Prostate gland (tissue), 2 donors: ENCODE data around the gene ATP5PD. TPM values are rescaled to one million over a fixed set of nuclear protein-coding genes. Genes with fewer than 3 reads are reported as not detected.

Experiments
- DNase-seq: peaks from one replicate; pipeline ENCODE4 v3.0.0-alpha.2; 2019; ENCODE audit warnings: low spot score
- H3K27ac ChIP-seq, 2 donors: fragments of 200-600 bp; sonication (generic); 2 replicates each; pipeline ENCODE4 v1.5.1; 2017 to 2019
- H3K27me3 ChIP-seq: fragments of 200-600 bp; sonication (generic); replicated peaks from 2 replicates; pipeline ENCODE4 v1.5.1; 2019; ENCODE audit not compliant: insufficient read depth
- H3K36me3 ChIP-seq, 2 donors: fragments of 200-600 bp; sonication (generic); 1 replicate in 1 of 2; 2 replicates in 1 of 2; pipeline versions ENCODE4 v1.5.1 to v1.8.1; 2017 to 2019
- H3K4me1 ChIP-seq: fragments of 200-600 bp; sonication (generic); replicated peaks from 2 replicates; pipeline ENCODE4 v1.5.1; 2019
- H3K4me3 ChIP-seq, 2 donors: fragments of 200-600 bp; sonication (generic); 2 replicates each; pipeline ENCODE4 v1.5.1; 2017 to 2019
- H3K9me3 ChIP-seq: fragments of 200-600 bp; sonication (generic); 2 replicates; pipeline ENCODE4 v1.5.1; 2017
- CTCF ChIP-seq, 4 experiments: fragments of 200-600 bp in 2 of 4; fragments of 450-650 bp in 2 of 4; sonication (generic) in 2 of 4; IDR thresholded peaks; 1 replicate in 3 of 4; 2 replicates in 1 of 4; pipeline ENCODE4 v1.5.1; 2016 to 2019; ENCODE audit warnings: antibody characterized with exemption in 4 of 4, mild to moderate bottlenecking in 2 of 4, moderate library complexity in 2 of 4
- POLR2A ChIP-seq: fragments of 450-650 bp; IDR thresholded peaks from one replicate; pipeline ENCODE4 v1.6.1; 2016; ENCODE audit warnings: antibody characterized with exemption, mild to moderate bottlenecking
- POLR2AphosphoS5 ChIP-seq: sonication (generic); formaldehyde crosslinking; IDR thresholded peaks from one replicate; pipeline ENCODE4 v1.6.1; 2017; ENCODE audit warnings: antibody characterized with exemption
- WGBS: methylation state at CpG from one replicate; pipeline ENCODE4 v1.1.5; 2018; 5-methylcytosine and 5-hydroxymethylcytosine counted together
- intact Hi-C: fragments of 100-400 bp; cut with DNase I; formaldehyde crosslinking; loops from one replicate; pipeline ENCODE4 v1.14.2; 2022
- total RNA-seq, 2 donors: library from RNA; depleted of rRNA; stranded (reverse); fragments of >200 nt; gene quantifications; one replicate each; pipeline ENCODE4 v1.1.0, GENCODE V29; 2016

The ATP5PD gene
- total RNA-seq, 2 donors from 2014 or later, result 116 to 201 TPM

DNA sequence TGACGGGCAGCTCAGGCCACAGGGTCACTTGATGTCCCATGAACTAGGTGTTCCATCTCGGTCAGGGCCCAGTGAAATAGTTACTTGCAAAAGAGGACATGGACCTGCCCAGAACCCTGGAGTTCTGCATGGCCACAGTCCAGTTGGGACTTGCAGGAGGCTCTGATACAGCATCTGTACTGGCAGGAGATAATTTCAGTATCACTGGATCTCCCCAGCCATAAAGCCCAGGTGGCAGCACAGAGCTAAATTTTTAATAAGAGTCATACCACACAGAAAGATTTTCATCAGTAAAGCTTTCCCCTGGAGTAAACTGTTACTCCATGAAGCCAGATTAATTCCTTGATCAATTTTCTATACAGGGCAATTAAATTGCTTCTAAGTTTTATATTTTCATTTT, 23.0 kb upstream of the ATP5PD start:
- H3K9me3 ChIP-seq, result no peaks in the 10 kb centered on the region
- whole genome bisulfite sequencing, result 83% methylated on average over 2 of the region's 2 CpGs
- no peak for TF ChIP-seq POLR2AphosphoS5
- TF ChIP-seq CTCF (IDR thresholded peaks at IDR 0.05), result peak in 2 of 4 experiments; percentile 39 to 59
- H3K4me3 ChIP-seq, result no peak overlapping the region
- H3K27me3 ChIP-seq, result no peaks in the 10 kb centered on the region
- no peaks in the 10 kb centered on the region for H3K4me1 ChIP-seq
- no peak overlapping the region for H3K27ac ChIP-seq
- intact Hi-C loops, result loop anchor here (5.0 kb wide), 1 partner anchor 43 kb away; no protein-coding TSS in a partner anchor
- no peaks in the 10 kb centered on the region for H3K36me3 ChIP-seq
- peak; percentile 31 for DNase-seq

GRCh38 chr17:75068750-75069149, 22.0 kb upstream of the ATP5PD start:
- no peak for TF ChIP-seq CTCF (IDR thresholded peaks at IDR 0.05)
- TF ChIP-seq POLR2A, result no peak
- TF ChIP-seq POLR2AphosphoS5, result no peak
- intact Hi-C loops, result no loop called here
- DNase-seq, result no peak
- Histone ChIP-seq H3K27me3 (no peaks in the 10 kb centered on the region), H3K9me3 (no peaks in the 10 kb centered on the region), H3K27ac (no peak overlapping the region), H3K4me3 (no peak overlapping the region), H3K4me1 (no peaks in the 10 kb centered on the region), H3K36me3 (peaks cover 0 to 3% of the 10 kb centered on the region in 2 donors)
- 81% methylated on average over 8 of the region's 8 CpGs for WGBS

DNA sequence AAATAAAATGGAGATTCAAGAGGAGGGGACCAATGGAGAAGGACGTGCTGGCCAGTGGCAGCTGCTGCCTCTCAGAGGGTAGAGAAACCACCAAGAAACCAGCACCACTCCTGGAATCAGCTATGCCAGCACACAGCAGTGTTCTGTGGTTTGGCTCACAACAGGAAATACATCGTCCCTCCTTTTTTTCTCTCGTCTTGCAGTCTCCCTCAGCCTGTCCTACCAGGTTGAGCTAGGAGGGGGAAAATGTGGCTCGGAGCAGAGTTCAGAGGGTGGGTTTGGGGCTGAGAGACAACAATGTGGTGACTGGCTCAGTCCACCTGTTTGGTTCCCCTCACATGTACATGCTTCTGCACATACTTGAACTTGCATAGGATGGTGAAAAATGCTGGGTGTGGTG, 21.1 kb upstream of the ATP5PD start:
- Histone ChIP-seq H3K27me3 (no peaks in the 10 kb centered on the region), H3K4me1 (no peaks in the 10 kb centered on the region), H3K27ac (no peak overlapping the region), H3K36me3 (peaks cover 6 to 11% of the 10 kb centered on the region in 2 donors), H3K9me3 (no peaks in the 10 kb centered on the region), H3K4me3 (no peak overlapping the region)
- 51% methylated on average over 4 of the region's 4 CpGs for WGBS
- TF ChIP-seq POLR2AphosphoS5 (no peak), POLR2A (no peak), CTCF (IDR thresholded peaks at IDR 0.05) (no peak)
- intact Hi-C loops, result no loop called here
- DNase-seq, result no peak

- no peak overlapping the region for H3K4me3 ChIP-seq
- intact Hi-C loops, result no loop called here
- no peak for DNase-seq
- TF ChIP-seq POLR2A (no peak), CTCF (IDR thresholded peaks at IDR 0.05) (no peak), POLR2AphosphoS5 (no peak)
- 73% methylated on average over 6 of the region's 6 CpGs for WGBS
- peaks cover 6 to 15% of the 10 kb centered on the region in 2 donors for H3K36me3 ChIP-seq
- no peak overlapping the region for H3K27ac ChIP-seq
- no peaks in the 10 kb centered on the region for H3K4me1 ChIP-seq
- no peaks in the 10 kb centered on the region for H3K27me3 ChIP-seq
- H3K9me3 ChIP-seq, result no peaks in the 10 kb centered on the region
These were observed 18.9 kb upstream of the ATP5PD start for GRCh38 chr17:75065562-75066151.

DNA sequence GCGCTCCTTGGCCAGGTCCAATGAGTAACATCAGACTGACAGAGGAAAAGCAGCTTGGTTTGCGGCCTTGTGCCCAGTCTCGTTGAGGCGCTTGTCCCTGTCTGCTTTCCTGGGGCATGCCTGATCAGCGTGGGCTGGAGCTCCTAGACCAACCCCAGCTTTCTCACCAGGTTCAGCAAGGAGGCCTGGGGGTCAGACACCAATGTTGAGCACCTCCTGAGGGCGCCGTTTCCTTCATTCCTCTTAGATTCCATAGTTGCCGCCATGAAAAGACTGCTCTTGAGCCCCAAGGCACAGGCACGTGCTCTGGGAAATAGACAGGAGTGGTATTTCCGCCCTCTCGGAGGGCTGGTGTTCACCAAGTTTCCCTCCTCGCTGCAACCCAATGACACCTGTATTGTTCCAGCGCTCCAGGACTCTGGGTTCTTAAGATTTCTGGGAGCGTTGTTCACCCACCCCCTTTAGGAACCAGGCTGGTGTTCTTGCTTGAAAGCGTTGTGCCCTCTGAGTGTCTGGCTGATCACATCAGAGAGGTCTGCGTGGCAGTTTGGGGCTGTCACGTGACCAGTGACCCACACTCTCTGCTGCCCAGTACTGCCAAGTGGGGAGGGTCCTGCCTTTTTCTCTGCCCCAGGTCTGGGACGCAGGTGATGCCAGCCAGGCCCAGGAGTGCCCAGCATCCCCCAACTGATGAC, 18.2 kb upstream of the ATP5PD start:
- intact Hi-C loops, result no loop called here
- no peak for TF ChIP-seq CTCF (IDR thresholded peaks at IDR 0.05)
- no peak for TF ChIP-seq POLR2A
- no peak for TF ChIP-seq POLR2AphosphoS5
- WGBS, result 88% methylated on average over 18 of the region's 18 CpGs
- Histone ChIP-seq H3K27me3 (no peaks in the 10 kb centered on the region), H3K4me3 (no peak overlapping the region), H3K36me3 (peaks cover 6 to 15% of the 10 kb centered on the region in 2 donors), H3K27ac (no peak overlapping the region), H3K9me3 (no peaks in the 10 kb centered on the region), H3K4me1 (no peaks in the 10 kb centered on the region)
- DNase-seq, result no peak
